HG02763 (cell line): Measurements from ENCODE around the gene PHAX.
A peak's percentile ranks its signal among the peaks of the same experiment; 100 is the strongest.
"Not testable (repeated sequence)": the region's sequence is repeated elsewhere in the genome, so short reads cannot be mapped to it uniquely, and the experiment has no call there.

ENCODE experiments used
- ATAC-seq: cut with Tn5 transposase; IDR thresholded peaks from one replicate; pipeline ENCODE4 v1.9.1; 2021; ENCODE audit warnings: mild to moderate bottlenecking, moderate library complexity; ENCODE audit not compliant: unreplicated experiment

Gene PHAX

DNA sequence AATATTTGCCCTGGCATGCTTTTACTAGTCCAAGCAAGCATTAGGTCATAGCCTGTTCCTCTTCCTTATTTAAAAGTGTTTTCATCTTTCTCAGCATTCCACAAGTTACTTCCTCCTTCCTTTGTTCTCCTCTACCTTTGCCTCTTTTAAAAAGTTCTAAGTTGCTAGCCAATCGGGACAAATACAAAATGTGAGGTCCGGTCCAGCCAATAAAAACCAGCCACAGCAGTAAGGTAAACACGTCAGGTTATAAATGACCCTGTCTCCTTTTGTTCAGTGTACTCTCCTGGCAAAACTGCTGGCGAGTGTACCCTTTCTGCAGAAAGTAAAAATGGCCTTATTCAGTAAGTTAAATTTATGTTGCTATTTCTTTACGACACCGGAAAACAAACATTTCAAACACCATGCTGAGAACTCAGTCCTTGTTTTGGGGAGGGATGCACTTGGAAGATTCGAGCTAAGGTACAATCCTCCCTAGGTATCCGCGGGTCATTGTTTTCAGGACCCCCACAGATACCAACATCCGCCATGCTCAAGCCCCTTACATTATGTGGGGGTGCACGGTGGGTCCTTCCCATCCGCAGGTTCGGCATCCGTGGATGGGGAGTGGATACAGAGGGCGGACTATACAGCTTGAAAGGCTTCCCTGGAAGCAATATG is 646 bp upstream of the PHAX start:
- not testable (repeated sequence) for ATAC-seq

GRCh38 chr5:126603402-126603991 is 2.8 kb downstream of the PHAX start:
- no peak for ATAC-seq

- ATAC-seq = no peak
Observed at GRCh38 chr5:126605525-126605924, 4.8 kb downstream of the PHAX start.

- no peak for ATAC-seq
Observed at GRCh38 chr5:126610160-126610559, 9.4 kb downstream of the PHAX start.

DNA sequence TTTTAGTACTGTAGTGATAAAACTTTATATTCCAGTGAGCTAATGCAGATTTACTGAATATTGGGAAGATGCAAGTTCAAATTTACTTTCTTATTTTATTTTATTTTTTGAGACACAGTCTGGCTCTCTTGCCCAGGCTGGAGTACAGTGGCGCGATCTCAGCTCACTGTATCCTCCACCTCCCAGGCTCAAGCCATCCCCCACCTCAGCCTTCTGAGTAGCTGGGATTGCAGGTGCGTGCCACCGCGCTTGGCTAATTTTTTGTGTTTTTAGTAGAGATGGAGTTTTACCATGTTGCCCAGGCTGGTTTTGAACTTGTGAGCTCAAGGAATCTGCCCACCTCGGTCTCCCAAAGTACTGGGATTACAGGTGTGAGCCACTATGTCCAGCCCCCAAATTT is 9.9 kb downstream of the PHAX start:
- no peak for ATAC-seq

DNA sequence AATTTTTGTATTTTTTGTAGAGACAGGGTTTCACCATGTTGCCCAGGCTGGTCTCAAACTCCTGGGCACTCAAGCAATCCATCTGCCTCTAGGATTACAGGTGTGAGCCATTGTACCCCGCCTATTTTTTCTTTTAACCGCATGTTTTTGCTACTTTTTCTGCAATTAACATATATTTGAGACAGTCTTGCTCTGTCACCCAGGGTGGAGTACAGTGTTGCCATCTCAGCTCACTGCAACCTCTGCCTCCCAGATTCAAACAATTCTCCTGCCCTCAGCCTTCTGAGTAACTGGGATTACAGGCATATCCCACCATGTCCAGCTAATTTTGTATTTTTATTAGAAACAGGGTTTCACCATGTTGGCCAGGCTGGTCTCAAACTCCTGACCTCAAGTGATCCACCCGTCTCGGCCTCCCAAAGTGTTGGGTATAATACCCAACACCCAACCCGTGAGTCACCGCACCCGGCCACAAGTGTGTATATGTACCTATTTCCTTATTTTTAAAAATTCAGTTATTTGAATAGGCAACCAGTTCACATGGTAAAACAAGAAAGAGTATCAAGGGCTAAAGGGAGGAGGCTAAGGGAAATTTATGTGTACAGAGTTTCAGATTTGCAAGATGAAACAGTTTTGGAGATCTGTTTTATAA is 13.3 kb downstream of the PHAX start:
- ATAC-seq = no peak

GRCh38 chr5:126615286-126615685 is 14.5 kb downstream of the PHAX start:
- peak; percentile 95 for ATAC-seq

DNA sequence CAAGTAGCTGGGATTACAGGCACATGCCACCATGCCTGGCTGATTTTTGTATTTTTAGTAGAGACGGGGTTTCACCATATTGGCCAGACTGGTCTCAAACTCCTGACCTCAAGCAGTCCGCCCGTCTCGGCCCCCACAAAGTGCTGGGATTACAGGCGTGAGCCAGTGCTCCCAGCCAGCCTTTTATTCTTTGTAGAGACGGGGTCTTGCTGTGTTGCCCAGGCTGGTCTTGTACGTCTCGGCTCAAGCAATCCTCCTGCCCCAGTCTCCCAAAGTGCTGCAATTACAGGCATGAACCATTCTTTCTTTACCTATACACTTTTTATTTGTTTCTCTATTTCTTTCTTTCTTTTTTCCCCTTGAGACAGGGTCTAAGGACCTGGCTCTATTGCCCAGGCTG is 16.9 kb downstream of the PHAX start:
- ATAC-seq = not testable (repeated sequence)

DNA sequence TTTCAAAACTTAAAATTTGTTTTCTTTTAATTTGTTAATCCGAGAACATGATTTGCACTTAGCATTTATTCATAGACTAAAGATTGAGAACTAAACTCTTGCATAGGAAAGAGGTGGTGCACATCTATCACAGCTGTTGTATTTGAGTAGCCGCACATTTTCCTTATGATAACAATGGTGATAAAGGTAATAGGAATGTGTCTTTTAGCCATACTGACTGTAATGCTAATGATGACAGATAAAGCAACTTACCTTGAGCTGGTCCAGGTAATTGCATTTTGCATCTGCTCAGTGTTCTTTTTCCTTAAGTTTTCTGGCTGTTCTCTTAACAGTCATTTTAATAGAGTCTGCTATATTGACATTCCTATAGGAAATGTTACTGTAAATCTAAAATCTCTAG is 19.0 kb downstream of the PHAX start:
- no peak for ATAC-seq

- ATAC-seq = no peak
Observed at GRCh38 chr5:126624534-126624933, 23.8 kb downstream of the PHAX start.

GRCh38 chr5:126628102-126628501 is 27.4 kb downstream of the PHAX start:
- no peak for ATAC-seq

DNA sequence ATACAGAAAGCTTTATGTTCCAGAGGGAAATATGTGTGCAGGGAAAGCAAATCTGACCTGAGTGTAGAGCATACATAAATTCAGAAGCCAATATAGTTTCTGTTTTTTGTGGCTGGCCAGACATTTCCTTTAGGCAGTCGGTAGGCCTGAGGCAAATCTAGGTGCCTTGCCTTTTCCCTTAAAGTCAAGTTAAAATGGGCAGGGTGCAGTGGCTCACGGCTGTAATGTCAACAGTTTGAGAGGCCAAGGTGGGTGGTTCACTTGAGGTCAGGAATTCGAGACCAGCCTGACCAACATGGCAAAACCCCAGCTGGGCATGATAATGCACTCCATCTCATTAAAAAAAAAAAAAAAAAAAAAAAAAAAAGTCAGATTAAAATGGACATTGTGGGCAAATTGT is 31.2 kb downstream of the PHAX start:
- ATAC-seq = no peak

DNA sequence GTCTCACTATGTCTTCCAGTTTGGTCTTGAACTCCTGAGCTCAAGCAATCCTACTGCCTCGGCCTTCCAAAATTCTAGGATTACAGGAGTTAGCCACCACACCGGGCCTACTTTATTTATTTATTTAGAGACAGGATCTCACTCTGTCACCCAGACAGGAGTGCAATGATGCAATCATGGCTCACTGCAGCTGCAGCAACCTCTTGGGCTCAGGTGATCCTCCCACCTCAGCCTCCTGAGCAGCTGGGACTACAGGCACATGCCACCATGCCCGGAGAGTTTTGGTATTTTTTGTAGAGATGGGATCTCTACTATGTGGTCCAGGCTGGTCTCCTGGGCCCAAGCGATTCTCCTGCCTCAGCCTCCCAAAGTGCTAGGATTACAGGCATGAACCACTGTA is 32.8 kb downstream of the PHAX start:
- ATAC-seq = no peak

DNA sequence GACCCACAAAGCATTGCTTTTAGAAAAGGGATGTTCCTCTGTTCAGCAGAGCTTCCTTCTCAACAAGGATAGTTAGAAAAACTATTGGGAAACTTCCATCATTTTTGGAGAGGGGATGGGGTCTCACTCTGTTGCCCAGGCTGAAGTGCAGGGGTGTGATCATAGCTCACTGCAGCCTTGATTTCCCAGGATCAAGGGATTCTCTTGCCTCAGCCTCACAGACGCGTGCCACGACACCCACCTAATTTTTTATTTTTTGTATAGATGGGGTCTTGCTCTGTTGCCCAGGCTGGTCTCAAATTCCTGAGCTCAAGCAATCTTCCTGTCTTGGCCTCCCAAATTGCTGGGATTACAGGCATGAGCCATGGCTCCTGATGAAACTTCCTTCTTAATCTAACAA is 34.8 kb downstream of the PHAX start:
- ATAC-seq = no peak

DNA sequence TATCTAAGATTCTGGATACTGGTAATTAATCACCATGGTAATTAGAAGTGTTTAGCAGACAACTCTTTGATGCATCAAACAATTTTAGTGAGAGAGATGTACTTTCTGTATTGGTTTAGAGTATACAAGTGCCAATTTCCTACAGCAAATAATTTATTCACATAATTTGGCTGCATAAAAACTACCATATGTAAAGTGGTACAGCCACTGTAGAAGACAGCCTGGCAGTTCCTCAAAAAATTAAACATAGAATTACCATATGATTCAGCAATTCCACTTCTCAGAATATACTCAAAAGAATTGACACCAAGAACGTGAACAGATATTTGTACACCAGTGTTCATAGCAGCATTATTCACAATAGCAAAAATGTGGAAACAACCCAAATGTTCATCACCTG is 36.2 kb downstream of the PHAX start:
- ATAC-seq = no peak

DNA sequence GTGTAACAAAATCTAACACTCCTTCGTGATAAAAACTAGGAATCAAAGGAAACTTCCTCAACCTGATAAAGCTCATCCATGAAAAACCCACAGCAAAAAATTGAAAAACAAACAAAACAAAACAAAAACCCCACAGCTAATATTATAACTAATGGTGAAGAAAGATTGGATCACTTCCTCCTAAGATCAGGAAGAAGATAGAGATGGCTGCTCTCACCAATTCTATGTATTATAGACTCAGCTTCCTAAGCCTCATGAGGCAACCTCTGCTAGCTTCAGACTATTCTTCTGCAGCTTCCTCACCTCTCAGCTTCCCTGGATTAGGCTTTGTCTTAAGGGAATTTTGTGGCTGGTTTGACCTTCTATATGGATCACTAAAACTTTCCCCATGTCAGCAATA is 40.1 kb downstream of the PHAX start:
- peak; percentile 22 for ATAC-seq

- ATAC-seq = peak; percentile 77
Observed at GRCh38 chr5:126641387-126641786, 40.6 kb downstream of the PHAX start.

DNA sequence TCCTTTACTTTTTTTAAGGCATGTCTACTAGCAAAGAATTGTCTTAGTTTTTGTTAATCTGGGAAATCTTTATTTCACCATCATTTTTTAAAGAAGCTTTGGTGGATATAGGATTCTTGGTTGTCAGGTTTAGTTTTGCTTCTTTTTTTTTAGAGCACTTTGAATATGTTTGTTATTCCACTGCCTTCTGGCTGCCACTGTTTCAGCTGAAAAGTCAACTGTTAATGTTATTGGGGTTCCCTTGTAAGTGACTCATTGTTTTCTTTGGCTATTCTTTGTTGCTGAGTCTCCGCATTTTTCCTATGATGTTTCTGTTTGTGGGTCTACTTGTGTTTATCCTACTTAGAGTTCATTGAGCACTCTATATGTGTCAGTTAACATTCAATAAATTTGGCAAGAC is 44.4 kb downstream of the PHAX start:
- ATAC-seq = no peak

DNA sequence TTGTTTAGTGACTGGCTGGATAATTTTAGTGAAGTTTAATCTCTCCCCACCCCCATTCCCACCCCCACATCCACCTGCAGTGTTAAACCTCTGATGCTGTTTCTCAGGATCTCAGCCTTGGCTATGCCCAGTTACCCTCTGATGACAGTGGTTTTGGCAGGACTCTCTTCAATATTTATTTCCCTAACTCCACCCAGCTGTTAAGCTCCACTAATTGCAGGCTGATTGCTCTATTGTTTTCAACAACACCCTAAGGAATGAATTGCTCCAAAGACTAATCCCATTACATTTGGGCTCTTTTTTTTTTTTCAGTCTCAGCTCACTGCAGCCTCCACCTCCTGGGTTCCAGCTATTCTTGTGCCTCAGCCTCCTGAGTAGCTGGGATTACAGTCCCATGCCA is 46.3 kb downstream of the PHAX start:
- ATAC-seq = no peak

DNA sequence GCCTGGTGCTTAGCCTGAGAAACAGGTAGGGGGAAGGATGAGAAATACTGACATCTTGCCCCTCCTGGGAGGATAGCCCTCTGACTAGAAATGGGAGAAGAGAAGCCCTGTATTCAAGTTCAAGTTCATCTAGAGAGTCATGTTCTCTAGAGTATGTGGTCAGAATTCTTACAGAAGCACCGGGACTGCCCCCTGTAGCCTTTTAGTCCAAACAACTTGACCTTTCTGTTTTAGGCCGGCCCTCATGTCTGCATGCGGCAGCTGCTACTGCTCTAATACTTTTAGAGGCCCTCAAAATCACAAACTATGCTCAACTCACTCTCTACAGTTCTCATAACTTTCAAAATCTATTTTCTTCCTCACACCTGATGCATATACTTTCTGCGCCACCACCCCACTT is 47.7 kb downstream of the PHAX start:
- ATAC-seq = no peak

DNA sequence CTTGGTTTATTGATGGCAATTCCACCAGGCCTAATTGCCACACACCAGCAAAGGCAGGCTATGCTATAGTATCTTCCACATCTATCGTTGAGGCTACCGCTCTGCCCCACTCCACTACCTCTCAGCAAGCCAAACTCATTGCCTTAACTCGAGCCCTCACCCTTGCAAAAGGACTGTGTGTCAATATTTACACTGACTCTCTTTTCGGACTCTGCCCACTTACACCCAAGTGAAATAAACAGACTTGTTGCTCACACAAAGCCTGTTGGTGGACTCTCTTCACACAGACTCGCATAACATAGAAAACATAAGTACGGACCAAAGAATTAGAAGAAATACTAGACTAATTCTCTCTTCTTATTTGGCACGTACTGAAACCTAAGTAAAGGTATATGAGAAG is 48.3 kb downstream of the PHAX start:
- not testable (repeated sequence) for ATAC-seq

DNA sequence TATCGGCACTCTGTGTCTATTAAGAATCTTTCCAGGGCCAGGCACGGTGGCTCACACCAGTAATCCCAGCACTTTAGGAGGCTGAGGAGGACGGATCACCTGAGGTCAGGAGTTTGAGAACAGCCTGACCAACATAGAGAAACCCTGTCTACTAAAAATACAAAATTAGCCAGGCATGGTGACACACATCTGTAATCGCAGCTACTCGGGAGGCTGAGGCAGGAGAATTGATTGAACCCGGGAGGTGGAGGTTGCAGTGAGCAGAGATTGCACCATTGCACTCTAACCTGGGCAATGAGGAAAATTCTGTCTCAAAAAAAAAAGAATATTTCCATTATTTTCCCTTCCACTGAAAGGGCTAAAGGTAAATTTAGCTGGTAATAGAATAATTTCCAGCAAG is 49.0 kb downstream of the PHAX start:
- ATAC-seq = not testable (repeated sequence)

GRCh38 chr5:126650463-126650862 is 49.7 kb downstream of the PHAX start:
- no peak for ATAC-seq
